ENCODE measurements around the gene KLRF1.

The KLRF1 gene

GRCh38 chr12:9827209-9827888 is at the start of gene KLRF1:
Gene KLRF1 (plus strand): TSS chr12:9827481. CDS start chr12:9827545, 64 bp downstream.
- no peak for DNase-seq

- no peak for DNase-seq
These were observed 48.1 kb upstream of the KLRF1 start for GRCh38 chr12:9779209-9779608.

GRCh38 chr12:9781360-9781759 is 45.9 kb upstream of the KLRF1 start:
- DNase-seq: no peak

GRCh38 chr12:9782547-9783382 is 44.5 kb upstream of the KLRF1 start:
- DNase-seq: no peak

GRCh38 chr12:9784326-9784725 is 43.0 kb upstream of the KLRF1 start:
- DNase-seq: no peak

- no peak for DNase-seq
These were observed 42.5 kb upstream of the KLRF1 start for GRCh38 chr12:9784816-9785215.

- no peak for DNase-seq
These were observed 40.3 kb upstream of the KLRF1 start for GRCh38 chr12:9786726-9787717.

GRCh38 chr12:9792185-9792900 is 34.9 kb upstream of the KLRF1 start:
- DNase-seq: no peak

- DNase-seq: no peak
These were observed 34.2 kb upstream of the KLRF1 start for GRCh38 chr12:9792961-9793617.

GRCh38 chr12:9793779-9794395 is 33.4 kb upstream of the KLRF1 start:
- no peak for DNase-seq

- no peak for DNase-seq
These were observed 32.7 kb upstream of the KLRF1 start for GRCh38 chr12:9794484-9795093.

- DNase-seq: no peak
These were observed 31.3 kb upstream of the KLRF1 start for GRCh38 chr12:9795945-9796344.

- no peak for DNase-seq
These were observed 30.9 kb upstream of the KLRF1 start for GRCh38 chr12:9796346-9796745.

- no peak for DNase-seq
These were observed 30.3 kb upstream of the KLRF1 start for GRCh38 chr12:9796971-9797370.

- peak; percentile 61 for DNase-seq
These were observed 29.3 kb upstream of the KLRF1 start for GRCh38 chr12:9797722-9798619.

GRCh38 chr12:9799961-9800360 is 27.3 kb upstream of the KLRF1 start:
- no peak for DNase-seq

GRCh38 chr12:9805883-9806282 is 21.4 kb upstream of the KLRF1 start:
- DNase-seq: no peak

GRCh38 chr12:9806714-9807113 is 20.6 kb upstream of the KLRF1 start:
- DNase-seq: no peak

- no peak for DNase-seq
These were observed 18.8 kb upstream of the KLRF1 start for GRCh38 chr12:9808504-9808903.

- no peak for DNase-seq
These were observed 17.9 kb upstream of the KLRF1 start for GRCh38 chr12:9809338-9809737.

Data from kidney glomerular epithelial cell (primary cell).